ENCODE measurements around the gene CECR2. TPM values are rescaled to one million over a fixed set of nuclear protein-coding genes. Genes with fewer than 3 reads are reported as not detected.

Gene CECR2
- total RNA-seq, 1 experiment from 2014 or later = not detected

- Histone ChIP-seq H4K20me1 (ENCODE audit: low read length) (no peaks in the 10 kb centered on the region), H3K4me2 (ENCODE audit: low read length) (no peak overlapping the region), H3K79me2 (ENCODE audit: low read length) (no peaks in the 10 kb centered on the region), H3F3A (ENCODE audit: low read length, unreplicated experiment) (no peaks in the 10 kb centered on the region), H3K27ac (ENCODE audit: low read length) (no peak overlapping the region), H3K36me3 (ENCODE audit: low read depth, low read length) (no peaks in the 10 kb centered on the region), H3K9ac (ENCODE audit: low read length) (no peak overlapping the region), H2AFZ (ENCODE audit: low read length) (no peak overlapping the region), H3K4me1 (ENCODE audit: insufficient read depth, low read length) (no peaks in the 10 kb centered on the region), H3K27me3 (ENCODE audit: low read length) (peaks cover 48% of the 10 kb centered on the region), H3K9me2 (replicated peaks; ENCODE audit: low read length) (no peaks in the 10 kb centered on the region), H3K4me3 (ENCODE audit: low read length) (no peak overlapping the region), H3K9me3 (ENCODE audit: low read length) (no peaks in the 10 kb centered on the region)
- no TSS peak for BruUV-seq (replicated peaks)
- DNase-seq (no peak), ATAC-seq (no peak)
- CTCF ChIA-PET = no interaction called here
- no peak for TF ChIP-seq EZH2phosphoT487 (IDR thresholded peaks at IDR 0.05; ENCODE audit: borderline replicate concordance, low read length)
- TF ChIP-seq EZH2 (IDR thresholded peaks at IDR 0.05; ENCODE audit: low read length, unreplicated experiment) = no peak
- no peak for TF ChIP-seq CTCF (conservative IDR thresholded peaks at IDR 0.05; ENCODE audit: low read depth, low read length)
- POLR2A ChIA-PET (ENCODE audit: unreplicated experiment) = interaction anchor here (0.6 kb wide), 1 partner anchor 27 kb away, joined by 5 read pairs; no protein-coding TSS in a partner anchor
- intact Hi-C loops (cut with micrococcal nuclease) = loop anchor here (10.0 kb wide), 1 partner anchor 152 kb away; the partner anchor contains the start of gene ADA2
Measured at GRCh38 chr22:17366329-17366728, 2.9 kb upstream of the CECR2 start.

- intact Hi-C loops (cut with micrococcal nuclease) = loop anchor here (10.0 kb wide), 1 partner anchor 152 kb away; the partner anchor contains the start of gene ADA2
- TF ChIP-seq CTCF (conservative IDR thresholded peaks at IDR 0.05; ENCODE audit: low read depth, low read length) (no peak), EZH2phosphoT487 (IDR thresholded peaks at IDR 0.05; ENCODE audit: borderline replicate concordance, low read length) (no peak), EZH2 (IDR thresholded peaks at IDR 0.05; ENCODE audit: low read length, unreplicated experiment) (no peak)
- Histone ChIP-seq H3K9me2 (replicated peaks; ENCODE audit: low read length) (no peaks in the 10 kb centered on the region), H3K36me3 (ENCODE audit: low read depth, low read length) (no peaks in the 10 kb centered on the region), H2AFZ (ENCODE audit: low read length) (no peak overlapping the region), H3K27me3 (ENCODE audit: low read length) (peaks cover 53% of the 10 kb centered on the region), H3K4me2 (ENCODE audit: low read length) (no peak overlapping the region), H3F3A (ENCODE audit: low read length, unreplicated experiment) (no peaks in the 10 kb centered on the region), H3K79me2 (ENCODE audit: low read length) (no peaks in the 10 kb centered on the region), H3K9me3 (ENCODE audit: low read length) (no peaks in the 10 kb centered on the region), H3K4me3 (ENCODE audit: low read length) (no peak overlapping the region), H3K9ac (ENCODE audit: low read length) (no peak overlapping the region), H3K27ac (ENCODE audit: low read length) (no peak overlapping the region), H4K20me1 (ENCODE audit: low read length) (no peaks in the 10 kb centered on the region), H3K4me1 (ENCODE audit: insufficient read depth, low read length) (no peaks in the 10 kb centered on the region)
- ChIA-PET POLR2A (ENCODE audit: unreplicated experiment) (no interaction called here), CTCF (no interaction called here)
- DNase-seq = no peak
- BruUV-seq (replicated peaks) = no TSS peak
- no peak for ATAC-seq
Measured at GRCh38 chr22:17366830-17367229, 2.4 kb upstream of the CECR2 start.

- Histone ChIP-seq H2AFZ (ENCODE audit: low read length) (no peak overlapping the region), H3K27ac (ENCODE audit: low read length) (no peak overlapping the region), H4K20me1 (ENCODE audit: low read length) (no peaks in the 10 kb centered on the region), H3K27me3 (ENCODE audit: low read length) (peaks cover 62% of the 10 kb centered on the region), H3K9ac (ENCODE audit: low read length) (no peak overlapping the region), H3K4me2 (ENCODE audit: low read length) (no peak overlapping the region), H3K9me3 (ENCODE audit: low read length) (no peaks in the 10 kb centered on the region), H3F3A (ENCODE audit: low read length, unreplicated experiment) (no peaks in the 10 kb centered on the region), H3K4me3 (ENCODE audit: low read length) (no peak overlapping the region), H3K79me2 (ENCODE audit: low read length) (no peaks in the 10 kb centered on the region), H3K4me1 (ENCODE audit: insufficient read depth, low read length) (no peaks in the 10 kb centered on the region), H3K36me3 (ENCODE audit: low read depth, low read length) (no peaks in the 10 kb centered on the region), H3K9me2 (replicated peaks; ENCODE audit: low read length) (no peaks in the 10 kb centered on the region)
- no TSS peak for BruUV-seq (replicated peaks)
- intact Hi-C loops (cut with micrococcal nuclease) = loop anchor here (10.0 kb wide), 1 partner anchor 153 kb away; the partner anchor contains the start of gene ADA2
- ChIA-PET CTCF (no interaction called here), POLR2A (ENCODE audit: unreplicated experiment) (no interaction called here)
- TF ChIP-seq CTCF (conservative IDR thresholded peaks at IDR 0.05; ENCODE audit: low read depth, low read length) (no peak), EZH2phosphoT487 (IDR thresholded peaks at IDR 0.05; ENCODE audit: borderline replicate concordance, low read length) (no peak), EZH2 (IDR thresholded peaks at IDR 0.05; ENCODE audit: low read length, unreplicated experiment) (no peak)
- ATAC-seq (no peak), DNase-seq (no peak)
Measured at GRCh38 chr22:17368144-17368543, 1.1 kb upstream of the CECR2 start.
